Thoracic aorta (tissue), 2 donors: Measurements from ENCODE around the gene MYH16. TPM values are rescaled to one million over a fixed set of nuclear protein-coding genes. Genes with fewer than 3 reads are reported as not detected.
A peak's percentile ranks its signal among the peaks of the same experiment; 100 is the strongest.
"Not testable (repeated sequence)": the region's sequence is repeated elsewhere in the genome, so short reads cannot be mapped to it uniquely, and the experiment has no call there.

Source experiments
- ATAC-seq: fragments of 150-250 bp; one replicate; pipeline ENCODE4 v1.8.0; 2017; ENCODE audit warnings: low read depth; ENCODE audit not compliant: insufficient number of reproducible peaks, low FRiP score
- DNase-seq: peaks from one replicate; pipeline ENCODE4 v3.0.0-alpha.2; 2020; ENCODE audit warnings: low spot score
- H3K27ac ChIP-seq, 2 donors: fragments of 200-600 bp; sonication (generic); 1 replicate in 1 of 2; 2 replicates in 1 of 2; pipeline ENCODE4 v1.5.1; 2016; ENCODE audit warnings: mild to moderate bottlenecking in 2 of 2, moderate library complexity in 2 of 2
- H3K27me3 ChIP-seq: fragments of 200-600 bp; sonication (generic); replicated peaks from 2 replicates; pipeline ENCODE4 v1.6.0; 2016; ENCODE audit warnings: mild to moderate bottlenecking; ENCODE audit not compliant: insufficient read depth
- H3K36me3 ChIP-seq: fragments of 200-600 bp; sonication (generic); one replicate; pipeline ENCODE4 v1.5.1; 2016
- H3K4me1 ChIP-seq, 2 donors: fragments of 200-600 bp; sonication (generic); 1 replicate in 1 of 2; 2 replicates in 1 of 2; pipeline versions ENCODE4 v1.5.1 to v1.6.0; 2016; ENCODE audit warnings: low read depth in 2 of 2, mild to moderate bottlenecking in 1 of 2; ENCODE audit not compliant: control insufficient read depth in 1 of 2
- H3K4me3 ChIP-seq: fragments of 200-600 bp; sonication (generic); 2 replicates; pipeline ENCODE4 v1.5.1; 2016; ENCODE audit warnings: mild to moderate bottlenecking
- H3K9me3 ChIP-seq: fragments of 200-600 bp; sonication (generic); 2 replicates; pipeline ENCODE4 v1.5.1; 2016
- total RNA-seq, 2 donors: library from RNA; depleted of rRNA; stranded (reverse); fragments of >200 nt; gene quantifications; one replicate each; pipeline versions ENCODE4 v1.1.0 to v1.2.3, GENCODE V29; 2016
- TF ChIP-seq, protein P1 (sequence below): fragments of 200-600 bp; sonication (generic); IDR thresholded peaks from one replicate; pipeline ENCODE4 v1.5.1; 2019; ENCODE audit warnings: antibody characterized with exemption

Gene MYH16
- total RNA-seq, 2 donors from 2014 or later, result not detected

DNA sequence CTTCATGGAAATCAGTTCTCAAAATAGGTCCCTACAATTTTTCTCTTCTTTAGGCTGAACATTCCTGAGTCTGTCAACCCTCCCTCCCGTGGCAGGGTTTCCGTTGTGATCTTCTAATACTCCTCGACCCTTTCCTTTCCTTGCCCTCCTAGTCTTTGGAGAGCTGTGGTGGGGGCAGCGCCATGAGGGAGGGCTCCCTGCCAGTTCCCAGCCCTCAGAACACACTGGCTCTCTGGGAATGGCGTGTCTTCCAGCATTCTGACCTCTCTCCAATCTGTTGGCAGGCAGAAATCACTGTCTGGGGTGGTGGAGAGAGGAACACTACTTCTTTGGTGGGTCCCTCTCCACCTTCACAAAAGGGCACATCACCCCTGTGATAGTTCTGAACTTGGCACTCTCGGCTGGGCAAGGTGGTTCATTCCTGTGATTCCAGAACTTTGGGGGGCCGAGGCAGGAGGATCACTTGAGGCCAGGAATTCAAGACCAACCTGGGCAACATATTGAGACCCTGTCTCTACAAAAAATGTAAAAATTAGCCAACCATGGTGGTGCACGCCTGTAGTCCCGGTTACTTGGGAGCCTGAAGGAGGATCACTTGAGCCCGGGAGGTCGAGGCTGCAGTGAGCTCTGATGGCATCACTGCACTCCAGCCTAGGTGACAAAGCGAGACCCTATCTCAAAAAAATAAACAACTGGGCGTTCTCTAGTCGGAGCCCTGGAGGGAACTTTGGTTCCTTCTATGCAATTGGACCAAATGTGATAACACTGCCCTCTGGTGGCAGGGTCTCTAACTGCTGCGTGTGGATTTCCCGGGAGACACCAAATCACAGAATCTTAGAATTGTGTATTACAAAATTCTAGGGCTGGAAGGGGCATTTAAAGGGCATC is 39.9 kb downstream of the MYH16 start:
- ATAC-seq (no peak), DNase-seq (peak; percentile 31)
- Histone ChIP-seq H3K27me3 (no peaks in the 10 kb centered on the region), H3K4me3 (peak overlapping the region; percentile 17), H3K9me3 (no peaks in the 10 kb centered on the region), H3K4me1 (peaks cover 0 to 22% of the 10 kb centered on the region in 2 donors), H3K36me3 (no peaks in the 10 kb centered on the region), H3K27ac (peak overlapping the region in 1 of 2 donors; percentile 46)
- TF ChIP-seq, protein P1, sequence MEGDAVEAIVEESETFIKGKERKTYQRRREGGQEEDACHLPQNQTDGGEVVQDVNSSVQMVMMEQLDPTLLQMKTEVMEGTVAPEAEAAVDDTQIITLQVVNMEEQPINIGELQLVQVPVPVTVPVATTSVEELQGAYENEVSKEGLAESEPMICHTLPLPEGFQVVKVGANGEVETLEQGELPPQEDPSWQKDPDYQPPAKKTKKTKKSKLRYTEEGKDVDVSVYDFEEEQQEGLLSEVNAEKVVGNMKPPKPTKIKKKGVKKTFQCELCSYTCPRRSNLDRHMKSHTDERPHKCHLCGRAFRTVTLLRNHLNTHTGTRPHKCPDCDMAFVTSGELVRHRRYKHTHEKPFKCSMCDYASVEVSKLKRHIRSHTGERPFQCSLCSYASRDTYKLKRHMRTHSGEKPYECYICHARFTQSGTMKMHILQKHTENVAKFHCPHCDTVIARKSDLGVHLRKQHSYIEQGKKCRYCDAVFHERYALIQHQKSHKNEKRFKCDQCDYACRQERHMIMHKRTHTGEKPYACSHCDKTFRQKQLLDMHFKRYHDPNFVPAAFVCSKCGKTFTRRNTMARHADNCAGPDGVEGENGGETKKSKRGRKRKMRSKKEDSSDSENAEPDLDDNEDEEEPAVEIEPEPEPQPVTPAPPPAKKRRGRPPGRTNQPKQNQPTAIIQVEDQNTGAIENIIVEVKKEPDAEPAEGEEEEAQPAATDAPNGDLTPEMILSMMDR, result peak; percentile 93

DNA sequence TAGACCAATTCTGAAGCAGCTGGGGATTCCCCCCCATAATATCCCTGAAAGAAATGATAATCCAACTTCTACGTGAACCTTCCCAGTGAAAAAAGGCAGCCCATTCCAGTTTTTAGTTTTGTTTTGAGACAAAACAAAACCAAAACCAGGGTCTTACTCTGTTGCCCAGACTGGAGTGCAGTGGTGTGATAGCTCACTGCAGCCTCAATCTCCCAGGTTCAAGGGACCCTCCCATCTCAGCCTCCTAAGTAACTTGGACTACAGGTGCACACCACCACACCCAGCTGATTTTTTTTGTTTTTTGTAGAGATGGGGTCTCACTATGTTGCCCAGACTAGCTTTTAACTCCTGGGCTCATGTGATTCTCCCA is 40.5 kb downstream of the MYH16 start:
- H3K27me3 ChIP-seq, result no peaks in the 10 kb centered on the region
- H3K4me1 ChIP-seq, result peaks cover 0 to 22% of the 10 kb centered on the region in 2 donors
- H3K4me3 ChIP-seq, result no peak overlapping the region
- H3K27ac ChIP-seq, result no peak overlapping the region
- no peaks in the 10 kb centered on the region for H3K9me3 ChIP-seq
- DNase-seq (no peak), ATAC-seq (no peak)
- TF ChIP-seq, protein P1, result no peak
- H3K36me3 ChIP-seq, result no peaks in the 10 kb centered on the region

DNA sequence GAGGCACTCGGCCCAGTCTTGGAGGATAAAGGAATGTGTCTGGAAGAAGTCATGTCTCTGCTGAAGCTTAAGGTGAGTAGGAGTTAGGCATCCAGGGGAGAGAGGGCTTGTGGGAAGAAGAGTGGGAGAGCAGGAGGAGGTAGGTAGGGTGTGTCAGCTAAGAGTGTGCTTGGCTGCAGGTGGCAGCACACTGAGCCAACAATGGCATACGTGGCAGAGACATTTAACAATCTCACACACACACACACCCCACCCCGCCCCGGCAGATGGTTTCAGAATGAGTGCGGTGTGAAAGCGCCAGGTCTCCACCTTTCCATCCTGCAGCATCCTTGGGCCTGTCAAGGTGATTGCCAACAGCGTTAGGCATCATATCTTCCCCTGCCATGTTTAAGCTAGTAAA is 41.9 kb downstream of the MYH16 start:
- Histone ChIP-seq H3K27me3 (no peaks in the 10 kb centered on the region), H3K9me3 (no peaks in the 10 kb centered on the region), H3K36me3 (no peaks in the 10 kb centered on the region), H3K4me1 (peaks cover 0 to 22% of the 10 kb centered on the region in 2 donors), H3K27ac (no peak overlapping the region), H3K4me3 (no peak overlapping the region)
- ATAC-seq (no peak), DNase-seq (no peak)
- TF ChIP-seq, protein P1, result no peak

DNA sequence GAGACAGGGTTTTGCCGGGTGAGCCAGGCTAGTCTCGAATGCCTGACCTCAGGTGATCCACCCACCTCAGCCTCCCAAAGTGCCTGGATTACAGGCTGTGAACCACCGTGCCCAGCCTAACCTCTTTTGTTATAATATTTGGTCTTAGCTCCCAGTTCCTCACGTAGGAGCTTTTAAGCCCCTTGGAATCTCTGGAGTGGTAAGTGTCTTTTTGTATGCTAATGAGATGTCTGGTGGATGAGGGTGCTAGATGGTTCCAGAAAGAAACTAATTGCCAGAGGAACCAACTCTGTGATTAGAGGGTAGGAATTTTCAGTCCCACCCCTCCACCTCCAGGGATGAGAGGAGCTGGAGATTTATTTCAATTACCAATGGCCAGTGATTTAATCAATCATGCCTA is 47.7 kb downstream of the MYH16 start:
- Histone ChIP-seq H3K27ac (no peak overlapping the region), H3K36me3 (no peaks in the 10 kb centered on the region), H3K27me3 (no peaks in the 10 kb centered on the region), H3K9me3 (no peaks in the 10 kb centered on the region), H3K4me3 (no peak overlapping the region), H3K4me1 (peaks cover 5 to 8% of the 10 kb centered on the region in 2 donors)
- TF ChIP-seq, protein P1, result no peak
- DNase-seq, result no peak
- no peak for ATAC-seq

DNA sequence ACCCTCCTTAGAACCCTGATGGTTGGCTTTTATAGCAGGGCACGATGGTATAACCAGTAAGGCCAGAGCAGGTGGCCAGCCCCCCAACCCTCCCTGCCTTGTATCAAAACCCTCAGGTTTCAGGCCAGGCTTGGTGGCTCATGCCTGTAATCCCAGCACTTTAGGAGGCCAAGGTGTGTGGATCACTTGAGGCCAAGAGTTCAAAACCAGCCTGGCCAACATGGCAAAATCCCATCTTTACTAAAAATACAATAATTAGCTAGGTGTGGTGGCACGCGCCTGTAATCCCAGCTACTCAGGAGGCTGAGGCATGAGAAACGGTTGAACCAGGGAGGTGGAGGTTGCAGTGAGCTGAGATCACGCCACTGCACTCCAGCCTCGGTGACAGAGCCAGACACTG is 50.0 kb downstream of the MYH16 start:
- H3K4me1 ChIP-seq, result peaks cover 14 to 22% of the 10 kb centered on the region in 2 donors
- DNase-seq, H3K9me3 ChIP-seq, ATAC-seq, H3K36me3 ChIP-seq, H3K4me3 ChIP-seq, H3K27me3 ChIP-seq, H3K27ac ChIP-seq: not testable (repeated sequence)
